Gastrocnemius medialis (tissue), 4 donors: Measurements from ENCODE around the gene CDS2.

Experiments used
- CTCF ChIP-seq, 5 experiments: fragments of 450-650 bp in 3 of 5; fragments of 200-600 bp in 2 of 5; sonication (generic) in 2 of 5; IDR thresholded peaks in 4 of 5; conservative IDR thresholded peaks in 1 of 5; 1 replicate in 4 of 5; 2 replicates in 1 of 5; pipeline ENCODE4 v1.5.1; 2016 to 2019; ENCODE audit warnings: antibody characterized with exemption in 5 of 5, mild to moderate bottlenecking in 3 of 5, moderate library complexity in 3 of 5
- POLR2A ChIP-seq, 2 donors: fragments of 450-650 bp; IDR thresholded peaks; one replicate each; pipeline ENCODE4 v1.6.1; 2017; ENCODE audit warnings: antibody characterized with exemption in 2 of 2, mild to moderate bottlenecking in 2 of 2, moderate library complexity in 2 of 2

GRCh38 chr20:5146871-5147592 lies 20.2 kb downstream of the CDS2 start:
- TF ChIP-seq CTCF (IDR thresholded peaks at IDR 0.05 in 4 of 5, conservative IDR thresholded peaks at IDR 0.05 in 1 of 5), result no peak
- TF ChIP-seq POLR2A (IDR thresholded peaks at IDR 0.05), result no peak
